Body of pancreas (tissue), 4 donors: ENCODE data around the gene AUTS2.

Source experiments
- CTCF ChIP-seq, 7 experiments: fragments of 450-650 bp in 4 of 7; fragments of 200-600 bp in 3 of 7; sonication (generic) in 3 of 7; IDR thresholded peaks; one replicate each; pipeline ENCODE4 v1.5.1; 2016 to 2019; ENCODE audit warnings: antibody characterized with exemption in 7 of 7
- POLR2A ChIP-seq, 3 donors: fragments of 450-650 bp; IDR thresholded peaks; one replicate each; pipeline ENCODE4 v1.6.1; 2016; ENCODE audit warnings: antibody characterized with exemption in 3 of 3, mild to moderate bottlenecking in 2 of 3

GRCh38 chr7:70389531-70390151 lies 791.4 kb downstream of the AUTS2 start:
- no peak for TF ChIP-seq CTCF (IDR thresholded peaks at IDR 0.05)
- TF ChIP-seq POLR2A (IDR thresholded peaks at IDR 0.05), result no peak
